ENCODE results near the gene GMDS. TPM values are rescaled to one million over a fixed set of nuclear protein-coding genes. Genes with fewer than 3 reads are reported as not detected.
A peak's percentile ranks its signal among the peaks of the same experiment; 100 is the strongest.

The GMDS gene
- total and polyA plus RNA-seq, 2 of the 4 experiments (the other 2 are of a cell fraction): 7.3 to 21.9 TPM

DNA sequence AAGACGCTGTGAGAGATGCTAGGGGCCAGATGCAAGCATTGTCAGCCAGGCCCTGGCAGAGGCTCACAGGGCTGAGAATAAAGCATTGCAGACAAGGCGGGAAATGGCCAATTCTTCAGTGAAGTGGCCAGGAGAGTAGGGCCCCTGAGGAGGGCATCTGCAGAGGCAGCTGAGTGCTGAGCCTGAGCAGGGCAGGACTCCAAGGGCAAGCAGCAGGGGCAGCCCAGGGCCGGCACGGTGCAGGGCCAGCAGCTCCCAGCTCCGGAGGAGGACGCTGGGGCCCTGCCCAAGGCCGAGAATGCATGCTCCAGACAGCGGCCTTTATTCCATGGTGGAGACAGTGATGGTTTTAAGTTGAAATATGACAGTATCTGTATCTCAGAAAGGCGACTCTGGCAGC lies 330.2 kb downstream of the GMDS start:
- H3K23ac ChIP-seq (ENCODE audit: low read depth, low read length): no peak overlapping the region

More for the DNA sequence above, 330.2 kb downstream of the GMDS start:
- Histone ChIP-seq H2BK15ac (ENCODE audit: low read depth, low read length) (0 out of 3 replicates have a peak overlapping the region, but pooled peaks have one; percentile 70), H3K9me1 (ENCODE audit: insufficient read depth, low read length) (peaks cover 17% of the 10 kb centered on the region), H3K4me2 (ENCODE audit: low read depth, low read length) (no peak overlapping the region), H3K9ac (ENCODE audit: low read depth, low read length) (no peak overlapping the region), H3K14ac (replicated peaks; ENCODE audit: low read depth, low read length) (no peak overlapping the region; the same call in 1 of the 2 replicates), H3K9me3 (ENCODE audit: control insufficient read depth, insufficient read depth, low read length) (no peaks in the 10 kb centered on the region), H2BK120ac (ENCODE audit: low read depth, low read length) (peak overlapping the region; percentile 25; the same call in 1 of the 2 replicates), H2BK5ac (ENCODE audit: low read depth, low read length, poor library complexity, severe bottlenecking) (peak overlapping the region; percentile 42), H3K56ac (ENCODE audit: extremely low read depth, insufficient read depth, low read length) (no peak overlapping the region), H3K4me1 (ENCODE audit: control insufficient read depth, insufficient read depth, low read length) (peaks cover 16% of the 10 kb centered on the region), H3K27ac (ENCODE audit: insufficient read depth, low read length) (no peak overlapping the region), H2AK5ac (ENCODE audit: low read depth, low read length) (peak overlapping the region; percentile 68), H3K36me3 (ENCODE audit: control insufficient read depth, insufficient read depth, low read length) (no peaks in the 10 kb centered on the region), H4K8ac (ENCODE audit: low read depth in 2 of 2, low read length in 2 of 2) (no peak overlapping the region), H3K27me3 (ENCODE audit: control insufficient read depth, insufficient read depth, low read length) (no peaks in the 10 kb centered on the region), H4K91ac (ENCODE audit: insufficient read depth, low read depth, low read length) (no peak overlapping the region), H2BK20ac (ENCODE audit: low read depth, low read length) (0 out of 2 replicates have a peak overlapping the region, but pooled peaks have one; percentile 2), H3K79me1 (ENCODE audit: low read depth in 1 of 2, low read length in 2 of 2) (no peaks in the 10 kb centered on the region; a peak in 1 of 4 replicates), H4K20me1 (ENCODE audit: insufficient read depth, low read length) (no peaks in the 10 kb centered on the region), H3K4ac (ENCODE audit: low read depth, low read length) (no peak overlapping the region), H3K4me3 (ENCODE audit: insufficient read depth, low read depth, low read length) (no peak overlapping the region), H3K18ac (ENCODE audit: low read depth, low read length) (no peak overlapping the region), H2AK9ac (replicated peaks; ENCODE audit: low read depth, low read length, poor library complexity) (peak overlapping the region; percentile 42), H2AFZ (replicated peaks; ENCODE audit: low read length, poor library complexity) (no peak overlapping the region), H4K5ac (ENCODE audit: low read depth, low read length) (no peak overlapping the region)
- in situ Hi-C loops (cut with MboI; ENCODE audit: low sequenced_read_pairs): no loop called here
- ATAC-seq (ENCODE audit: low read depth): no peak
- whole genome bisulfite sequencing, 2 experiments (ENCODE audit: extremely low coverage in 2 of 2, insufficient read length in 1 of 2): 93% methylated on average over 7 of the region's 9 CpGs; no CpG with 5 or more reads in 1 of the 2 experiments
- BruUV-seq (replicated peaks): no TSS peak
- dilution Hi-C loops (cut with HindIII; ENCODE audit: low sequenced_read_pairs, unreplicated experiment): no loop called here
- intact Hi-C loops (cut with micrococcal nuclease): no loop called here
- ChIA-PET POLR2A (ENCODE audit: unreplicated experiment) (no interaction called here), CTCF (no interaction called here)
- no peak for DNase-seq
- TF ChIP-seq CHD1 (IDR thresholded peaks at IDR 0.05; ENCODE audit: low read depth, low read length) (no peak), POLR2A (IDR thresholded peaks at IDR 0.05; ENCODE audit: low read depth, low read length) (no peak), FOS (IDR thresholded peaks at IDR 0.05; ENCODE audit: low read depth, low read length) (no peak), CEBPB (IDR thresholded peaks at IDR 0.05; ENCODE audit: low read depth, low read length) (no peak), MAZ (IDR thresholded peaks at IDR 0.05; ENCODE audit: borderline replicate concordance, low read depth, low read length) (no peak), RFX5 (IDR thresholded peaks at IDR 0.05; ENCODE audit: low read depth, low read length) (no peak), BHLHE40 (IDR thresholded peaks at IDR 0.05; ENCODE audit: low read depth, low read length) (no peak), RAD21 (IDR thresholded peaks at IDR 0.05; ENCODE audit: low read length) (no peak)
- TF ChIP-seq, protein P1, sequence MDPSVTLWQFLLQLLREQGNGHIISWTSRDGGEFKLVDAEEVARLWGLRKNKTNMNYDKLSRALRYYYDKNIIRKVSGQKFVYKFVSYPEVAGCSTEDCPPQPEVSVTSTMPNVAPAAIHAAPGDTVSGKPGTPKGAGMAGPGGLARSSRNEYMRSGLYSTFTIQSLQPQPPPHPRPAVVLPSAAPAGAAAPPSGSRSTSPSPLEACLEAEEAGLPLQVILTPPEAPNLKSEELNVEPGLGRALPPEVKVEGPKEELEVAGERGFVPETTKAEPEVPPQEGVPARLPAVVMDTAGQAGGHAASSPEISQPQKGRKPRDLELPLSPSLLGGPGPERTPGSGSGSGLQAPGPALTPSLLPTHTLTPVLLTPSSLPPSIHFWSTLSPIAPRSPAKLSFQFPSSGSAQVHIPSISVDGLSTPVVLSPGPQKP (IDR thresholded peaks at IDR 0.05; ENCODE audit: borderline replicate concordance, low read depth, low read length): no peak
- TF ChIP-seq, protein P2, sequence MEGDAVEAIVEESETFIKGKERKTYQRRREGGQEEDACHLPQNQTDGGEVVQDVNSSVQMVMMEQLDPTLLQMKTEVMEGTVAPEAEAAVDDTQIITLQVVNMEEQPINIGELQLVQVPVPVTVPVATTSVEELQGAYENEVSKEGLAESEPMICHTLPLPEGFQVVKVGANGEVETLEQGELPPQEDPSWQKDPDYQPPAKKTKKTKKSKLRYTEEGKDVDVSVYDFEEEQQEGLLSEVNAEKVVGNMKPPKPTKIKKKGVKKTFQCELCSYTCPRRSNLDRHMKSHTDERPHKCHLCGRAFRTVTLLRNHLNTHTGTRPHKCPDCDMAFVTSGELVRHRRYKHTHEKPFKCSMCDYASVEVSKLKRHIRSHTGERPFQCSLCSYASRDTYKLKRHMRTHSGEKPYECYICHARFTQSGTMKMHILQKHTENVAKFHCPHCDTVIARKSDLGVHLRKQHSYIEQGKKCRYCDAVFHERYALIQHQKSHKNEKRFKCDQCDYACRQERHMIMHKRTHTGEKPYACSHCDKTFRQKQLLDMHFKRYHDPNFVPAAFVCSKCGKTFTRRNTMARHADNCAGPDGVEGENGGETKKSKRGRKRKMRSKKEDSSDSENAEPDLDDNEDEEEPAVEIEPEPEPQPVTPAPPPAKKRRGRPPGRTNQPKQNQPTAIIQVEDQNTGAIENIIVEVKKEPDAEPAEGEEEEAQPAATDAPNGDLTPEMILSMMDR (conservative IDR thresholded peaks at IDR 0.05; ENCODE audit: low read depth, low read length): no peak
